Islet of Langerhans (tissue), 1 donor: ENCODE results near the gene AFG1L.
"Not testable (repeated sequence)": the region's sequence is repeated elsewhere in the genome, so short reads cannot be mapped to it uniquely, and the experiment has no call there.

Source experiments
- FAIRE-seq: peaks from one replicate; lab custom pipeline; 2011; peaks lifted over from hg19 to GRCh38; lab: Jason Lieb, UNC

The AFG1L gene

DNA sequence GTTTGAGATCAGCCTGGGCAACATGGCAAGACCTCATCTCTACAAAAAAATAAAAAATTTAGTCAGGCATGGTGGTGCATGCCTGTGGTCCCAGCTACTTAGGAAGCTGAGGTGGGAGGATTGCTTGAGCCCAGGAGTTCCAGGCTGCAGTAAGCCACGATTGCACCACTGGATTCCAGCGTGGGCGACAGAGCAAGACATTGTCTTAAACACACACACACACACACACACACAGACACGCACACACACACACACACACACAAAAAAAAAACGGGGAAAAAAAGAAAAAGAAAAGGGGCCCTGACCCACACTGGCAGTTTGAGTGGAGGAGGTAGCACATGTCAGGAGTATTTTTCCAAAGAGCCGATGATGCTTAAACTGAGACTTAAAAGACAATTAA is 122.2 kb downstream of the AFG1L start:
- no peak for FAIRE-seq

- no peak for FAIRE-seq
These were observed 124.6 kb downstream of the AFG1L start for GRCh38 chr6:108419474-108419873.

GRCh38 chr6:108419934-108420609 is 125.2 kb downstream of the AFG1L start:
- FAIRE-seq: peak; percentile 82

- no peak for FAIRE-seq
These were observed 126.5 kb downstream of the AFG1L start for GRCh38 chr6:108421366-108421765.

DNA sequence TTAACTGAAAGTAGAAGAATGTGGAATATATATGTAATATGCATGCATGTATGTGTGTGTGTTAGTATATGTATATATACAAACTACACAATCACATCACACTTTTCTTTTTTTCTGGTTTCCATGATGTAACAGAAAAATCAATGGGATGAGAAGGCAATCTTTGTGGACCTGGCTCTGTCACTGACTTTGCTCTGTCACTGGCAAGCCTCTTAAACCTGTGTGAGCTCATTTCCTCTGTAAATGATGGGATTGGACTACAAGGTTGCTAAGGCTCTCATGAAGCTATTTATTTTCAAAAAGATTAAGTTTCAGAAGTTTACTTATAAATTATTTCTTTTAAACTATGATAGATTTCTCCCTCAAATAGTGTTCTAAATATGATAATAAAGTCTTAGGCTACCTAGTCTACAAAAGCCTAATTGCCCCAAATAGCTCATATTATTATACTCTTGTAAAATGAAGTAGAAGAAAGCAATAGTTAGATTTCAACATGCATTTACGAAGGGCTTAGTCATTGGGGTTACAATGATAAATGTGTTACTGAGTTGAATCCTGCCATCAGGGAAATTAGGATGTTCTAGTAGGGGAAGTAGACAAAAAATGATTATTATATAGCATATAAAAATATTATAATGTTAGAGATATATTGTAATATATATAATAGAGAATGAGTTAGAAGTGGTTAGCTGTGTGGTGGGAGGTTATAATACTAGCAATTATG is 129.3 kb downstream of the AFG1L start:
- FAIRE-seq: peak; percentile 61

- FAIRE-seq: no peak
These were observed 130.6 kb downstream of the AFG1L start for GRCh38 chr6:108425428-108425827.

- FAIRE-seq: no peak
These were observed 137.3 kb downstream of the AFG1L start for GRCh38 chr6:108432143-108432542.

DNA sequence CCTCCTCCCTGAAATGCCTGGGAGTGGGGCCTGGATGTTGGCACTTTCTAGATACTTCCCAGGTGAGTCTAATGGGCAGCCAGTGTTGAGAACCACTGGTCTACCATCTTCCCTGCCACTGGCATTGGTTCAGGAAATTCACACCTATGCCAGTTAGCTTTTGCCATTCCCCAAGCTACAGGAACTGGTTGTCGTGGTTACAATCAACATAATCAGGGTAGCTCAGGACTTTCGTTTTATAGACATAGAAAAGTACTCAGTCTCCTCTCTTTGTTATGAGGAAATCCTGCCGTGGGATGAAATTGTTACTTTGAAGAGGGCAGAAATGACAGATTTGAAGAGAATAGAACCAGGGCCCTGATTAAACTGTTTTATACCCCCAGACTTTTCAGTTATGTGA is 137.9 kb downstream of the AFG1L start:
- no peak for FAIRE-seq

GRCh38 chr6:108434222-108434621 is 139.4 kb downstream of the AFG1L start:
- FAIRE-seq: no peak

- FAIRE-seq: no peak
These were observed 140.5 kb downstream of the AFG1L start for GRCh38 chr6:108435391-108435790.

DNA sequence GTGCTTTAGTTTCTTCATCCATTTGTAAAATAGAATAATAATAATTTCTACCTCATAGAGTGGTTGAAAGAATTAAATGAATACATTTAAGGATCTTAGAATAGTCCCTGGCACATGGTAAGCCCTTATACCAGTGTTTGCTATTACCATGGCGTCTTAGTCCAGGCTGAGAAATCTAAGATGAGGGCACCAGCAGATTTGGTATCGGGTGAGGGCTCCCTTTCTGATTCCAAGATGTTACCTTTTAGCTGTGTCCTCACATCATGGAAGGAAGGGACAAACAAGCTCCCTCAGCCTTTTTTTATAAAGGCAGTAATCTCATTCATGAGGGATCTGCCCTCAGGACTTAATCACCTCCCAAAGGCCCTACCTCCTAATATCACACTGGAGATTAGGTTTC is 141.9 kb downstream of the AFG1L start:
- FAIRE-seq: no peak

DNA sequence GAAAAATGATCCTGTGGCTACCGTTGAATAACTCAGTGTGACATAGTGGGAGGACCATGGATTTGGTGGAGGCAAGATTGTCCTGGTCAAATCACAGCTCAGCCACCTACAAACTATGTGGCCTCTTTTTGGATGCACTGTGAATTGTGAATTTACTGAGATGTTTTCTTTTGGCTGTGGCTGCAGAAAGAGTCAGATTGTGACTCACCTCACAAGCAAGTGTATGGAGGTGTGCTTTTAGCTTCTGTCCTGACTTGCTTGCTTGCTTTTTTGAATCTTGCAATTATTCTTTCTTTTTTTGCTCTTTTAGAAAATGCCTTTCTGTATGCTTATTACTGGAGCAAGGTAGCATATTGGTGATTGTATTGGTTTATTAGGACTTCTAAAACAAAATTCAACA is 143.0 kb downstream of the AFG1L start:
- FAIRE-seq: no peak

- no peak for FAIRE-seq
These were observed 144.1 kb downstream of the AFG1L start for GRCh38 chr6:108438918-108439317.

GRCh38 chr6:108441141-108441540 is 146.3 kb downstream of the AFG1L start:
- FAIRE-seq: no peak

DNA sequence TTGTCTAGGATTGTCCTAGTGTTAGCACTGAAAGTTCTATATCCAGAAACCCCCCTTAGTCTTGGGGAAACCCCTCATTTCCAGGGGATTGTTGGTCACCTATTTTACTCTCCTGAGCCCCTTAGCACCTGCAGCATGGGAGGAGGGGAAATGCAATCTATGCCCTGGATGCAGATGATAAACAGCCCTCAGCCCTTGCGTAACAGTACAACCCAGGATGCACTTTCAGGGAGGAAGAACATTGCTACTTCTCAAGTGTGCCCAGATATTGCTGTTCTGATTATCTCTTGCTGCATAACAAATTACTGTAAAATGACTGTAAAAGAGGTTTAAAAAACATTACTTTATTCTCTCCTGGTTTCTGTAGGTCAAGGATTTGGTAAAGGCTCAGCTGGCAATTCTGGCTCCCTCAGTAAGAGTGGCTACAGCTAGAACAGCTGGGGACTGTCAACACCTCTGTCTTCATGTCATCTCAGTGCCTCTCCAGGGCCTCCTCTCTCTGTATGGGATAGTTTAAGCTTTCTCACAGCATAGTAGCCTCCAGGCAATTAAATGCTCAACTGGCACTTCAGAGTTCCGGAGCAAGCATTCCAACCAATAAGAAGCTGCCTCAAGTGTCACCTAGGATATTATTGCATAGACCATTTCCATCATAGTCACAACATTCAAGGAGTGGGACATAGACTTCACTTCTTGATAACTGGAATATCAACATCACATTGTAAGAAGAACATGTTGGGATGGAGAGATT is 148.1 kb downstream of the AFG1L start:
- no peak for FAIRE-seq

- FAIRE-seq: no peak
These were observed 151.8 kb downstream of the AFG1L start for GRCh38 chr6:108446629-108447150.

DNA sequence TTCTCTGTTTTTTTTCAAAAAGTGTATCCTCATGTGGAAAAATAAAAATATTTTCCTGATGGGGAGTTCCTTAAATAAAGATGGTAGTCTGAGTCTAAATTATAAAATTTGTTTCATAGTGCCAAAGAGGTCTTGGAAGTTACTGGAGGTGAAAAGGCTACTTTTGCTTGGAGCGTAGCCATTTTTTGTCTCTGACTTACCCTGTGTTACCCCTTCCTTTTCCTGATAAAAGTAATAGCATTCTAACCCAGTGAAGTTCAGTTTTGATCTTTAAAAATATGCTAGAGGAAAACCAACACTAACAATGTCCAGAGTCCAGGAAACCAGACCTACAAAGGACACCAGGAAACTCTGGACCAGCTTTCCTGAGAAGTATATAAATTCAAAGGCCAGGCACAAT is 153.6 kb downstream of the AFG1L start:
- no peak for FAIRE-seq

DNA sequence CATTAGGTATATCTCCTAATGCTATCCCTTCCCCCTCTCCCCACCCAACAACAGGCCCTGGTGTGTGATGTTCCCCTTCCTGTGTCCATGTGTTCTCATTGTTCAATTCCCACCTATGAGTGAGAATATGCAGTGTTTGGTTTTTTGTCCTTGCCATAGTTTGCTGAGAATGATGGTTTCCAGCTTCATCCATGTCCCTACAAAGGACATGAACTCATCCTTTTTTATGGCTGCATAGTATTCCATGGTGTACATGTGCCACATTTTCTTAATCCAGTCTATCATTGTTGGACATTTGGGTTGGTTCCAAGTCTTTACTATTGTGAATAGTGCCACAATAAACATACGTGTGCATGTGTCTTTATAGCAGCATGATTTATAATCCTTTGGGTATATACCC is 154.9 kb downstream of the AFG1L start:
- not testable (repeated sequence) for FAIRE-seq

GRCh38 chr6:108451816-108452215 is 157.0 kb downstream of the AFG1L start:
- FAIRE-seq: no peak

DNA sequence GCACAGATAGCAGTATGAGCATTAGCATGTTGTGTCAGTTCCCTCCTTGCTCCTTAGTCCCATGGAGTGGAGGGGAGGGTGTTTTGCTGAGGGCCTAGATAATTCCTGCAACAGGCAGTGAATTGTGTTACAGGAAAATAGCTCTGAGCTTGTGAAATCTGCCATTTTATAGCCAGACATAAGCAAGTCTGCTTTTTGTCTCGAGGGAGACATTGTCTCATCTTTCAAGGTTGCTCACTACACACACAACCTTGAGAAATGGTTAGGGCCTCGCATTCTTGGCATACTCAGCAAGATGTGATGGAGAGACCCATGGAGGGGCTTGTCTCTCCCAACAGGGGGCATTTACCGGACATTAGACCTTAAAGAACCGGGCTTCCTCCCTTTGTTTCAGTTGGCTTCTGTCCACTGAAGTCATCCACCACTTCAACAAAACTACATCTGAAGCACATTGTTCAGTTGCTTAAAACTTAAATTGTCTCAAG is 157.9 kb downstream of the AFG1L start:
- FAIRE-seq: no peak

GRCh38 chr6:108453601-108454185 is 158.8 kb downstream of the AFG1L start:
- FAIRE-seq: no peak

- no peak for FAIRE-seq
These were observed 159.5 kb downstream of the AFG1L start for GRCh38 chr6:108454356-108454755.

DNA sequence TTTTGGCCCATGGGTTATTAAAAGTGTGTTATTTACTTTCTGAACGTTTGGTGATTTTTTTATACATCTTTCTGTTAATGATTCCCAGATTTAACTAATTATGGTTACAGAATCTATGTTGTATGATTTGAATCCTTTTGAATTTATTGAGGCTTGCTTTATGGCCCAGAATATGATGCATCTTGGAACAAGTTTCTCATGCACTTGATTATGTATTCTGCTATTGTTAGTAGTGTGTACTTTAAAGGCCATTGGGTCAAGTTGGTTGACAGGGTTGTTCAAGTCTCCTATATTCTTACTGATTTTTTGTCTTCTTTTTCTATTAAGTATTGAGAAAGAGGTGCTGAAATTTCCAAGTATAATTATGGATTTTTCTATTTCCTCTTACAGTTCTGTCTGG is 160.8 kb downstream of the AFG1L start:
- peak; percentile 5 for FAIRE-seq
